HUDEP-2 (cell line): ENCODE measurements around the gene MRPL33.
"Not testable (repeated sequence)": the region's sequence is repeated elsewhere in the genome, so short reads cannot be mapped to it uniquely, and the experiment has no call there.

Experiments used
- DNase-seq, 76 experiments: peaks; one replicate each; lab custom pipeline; 2025; ENCODE audit not compliant: unreplicated experiment in 76 of 76; lab: John Stamatoyannopoulos, UW

Gene MRPL33

GRCh38 chr2:27739058-27739373 is 32.5 kb upstream of the MRPL33 start:
- no peak for DNase-seq

- DNase-seq: no peak
These were observed 29.8 kb upstream of the MRPL33 start for GRCh38 chr2:27741673-27742072.

DNA sequence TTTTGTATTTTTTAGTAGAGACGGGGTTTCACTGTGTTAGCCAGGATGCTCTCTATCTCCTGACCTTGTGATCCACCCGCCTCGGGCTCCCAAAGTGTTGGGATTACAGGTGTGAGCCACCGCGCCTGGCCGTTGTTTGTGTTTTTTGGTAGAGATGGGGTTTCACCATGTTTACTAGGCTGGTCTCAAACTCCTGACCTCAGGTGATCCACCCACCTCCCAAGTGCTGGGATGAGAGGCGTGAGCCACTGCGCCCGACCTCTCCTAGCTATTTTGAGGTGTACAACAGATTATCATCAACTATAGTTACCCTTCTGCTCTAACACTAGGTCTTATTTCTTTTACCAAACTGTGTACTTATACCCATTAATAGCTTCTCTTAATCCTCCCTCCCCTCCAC is 28.9 kb upstream of the MRPL33 start:
- no peak for DNase-seq

DNA sequence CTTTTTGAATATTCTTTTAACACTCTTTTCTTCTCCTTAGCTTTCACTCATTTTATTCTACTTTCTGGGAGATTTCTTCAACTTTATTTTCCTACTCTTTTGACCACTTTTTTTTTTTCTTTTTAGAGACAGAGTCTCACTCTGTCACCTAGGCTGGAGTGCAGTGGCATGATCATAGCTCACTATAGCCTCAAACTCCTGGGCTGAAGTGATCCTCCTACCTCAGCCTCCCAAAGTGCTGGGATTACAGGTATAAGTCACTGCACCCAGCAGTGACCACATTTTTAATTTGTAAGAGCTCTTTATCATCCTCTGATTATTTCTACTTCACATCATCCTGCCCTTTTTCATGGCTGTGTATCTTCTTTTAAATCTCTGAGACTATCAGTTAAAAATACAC is 26.0 kb upstream of the MRPL33 start:
- not testable (repeated sequence) for DNase-seq

- no peak for DNase-seq
These were observed 25.2 kb upstream of the MRPL33 start for GRCh38 chr2:27746325-27746724.

DNA sequence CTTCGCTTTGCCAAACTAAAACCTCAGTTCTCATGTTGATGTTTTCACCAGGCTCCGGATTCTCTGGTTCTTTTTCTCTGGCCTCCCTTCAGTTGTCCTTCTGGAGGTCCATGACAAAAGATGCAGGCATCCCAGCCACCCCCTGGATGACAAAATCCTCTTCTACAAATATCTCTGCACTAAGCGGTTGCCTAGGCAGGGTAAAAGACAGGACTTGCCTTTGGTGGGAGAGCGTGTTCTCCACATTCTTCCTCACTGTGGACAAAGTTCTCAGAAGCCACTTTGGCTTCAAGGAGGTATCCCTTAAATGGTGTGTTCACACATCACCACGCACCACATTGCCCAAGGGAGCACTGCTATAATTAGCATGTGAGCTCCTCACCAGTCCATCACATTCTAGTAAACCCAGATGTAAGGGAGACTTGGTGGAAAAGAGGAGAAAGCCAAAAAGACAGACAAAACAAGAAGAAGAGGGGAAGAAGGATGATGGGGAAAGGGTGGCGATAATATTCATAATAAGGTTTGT is 23.6 kb upstream of the MRPL33 start:
- DNase-seq: no peak

- not testable (repeated sequence) for DNase-seq
These were observed 22.5 kb upstream of the MRPL33 start for GRCh38 chr2:27748803-27749554.

GRCh38 chr2:27751377-27751776 is 20.1 kb upstream of the MRPL33 start:
- DNase-seq: no peak

- DNase-seq: no peak
These were observed 18.8 kb upstream of the MRPL33 start for GRCh38 chr2:27752551-27753237.

- peak in 68 of 76 experiments; percentile 6 to 82 (median 56) for DNase-seq
These were observed 17.4 kb upstream of the MRPL33 start for GRCh38 chr2:27754138-27754588.

DNA sequence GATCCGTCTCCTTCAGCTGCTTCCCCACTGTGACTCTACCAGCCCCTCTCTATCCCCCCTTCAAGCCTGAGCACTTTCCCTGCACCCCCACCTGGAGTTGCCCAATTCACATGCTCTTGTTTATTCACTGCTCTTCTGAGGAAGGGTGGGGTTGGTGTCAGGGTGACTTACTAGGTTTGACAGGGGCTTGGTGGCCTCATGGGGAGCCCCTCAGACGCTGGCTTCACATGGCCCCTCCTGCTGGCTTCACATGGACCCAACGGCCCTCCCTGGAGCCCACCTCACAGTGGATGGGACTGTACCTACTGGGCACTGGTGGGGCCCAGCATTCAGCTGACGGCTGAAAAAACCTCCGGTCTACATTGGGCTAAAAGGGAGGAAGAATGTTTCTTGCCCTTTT is 16.7 kb upstream of the MRPL33 start:
- DNase-seq: no peak

DNA sequence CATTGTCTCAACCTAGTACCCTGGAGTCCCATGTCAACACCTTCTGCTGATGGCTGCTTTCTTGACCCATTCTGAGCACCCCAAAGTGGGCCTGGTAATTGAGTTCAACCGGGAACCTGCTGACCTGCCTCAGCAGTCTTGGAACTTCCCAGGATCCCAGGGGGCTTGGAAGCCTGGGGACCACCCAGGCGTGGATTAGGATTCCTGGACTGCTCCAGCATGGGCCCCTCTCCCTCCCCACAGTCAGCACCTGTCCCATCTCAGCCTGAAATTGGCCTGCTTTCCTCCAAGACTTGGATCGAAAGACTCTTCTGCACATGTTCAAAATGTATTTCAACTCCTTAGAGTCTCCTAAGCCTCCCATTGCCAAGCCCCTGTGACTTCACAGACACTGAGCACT is 15.4 kb upstream of the MRPL33 start:
- no peak for DNase-seq

DNA sequence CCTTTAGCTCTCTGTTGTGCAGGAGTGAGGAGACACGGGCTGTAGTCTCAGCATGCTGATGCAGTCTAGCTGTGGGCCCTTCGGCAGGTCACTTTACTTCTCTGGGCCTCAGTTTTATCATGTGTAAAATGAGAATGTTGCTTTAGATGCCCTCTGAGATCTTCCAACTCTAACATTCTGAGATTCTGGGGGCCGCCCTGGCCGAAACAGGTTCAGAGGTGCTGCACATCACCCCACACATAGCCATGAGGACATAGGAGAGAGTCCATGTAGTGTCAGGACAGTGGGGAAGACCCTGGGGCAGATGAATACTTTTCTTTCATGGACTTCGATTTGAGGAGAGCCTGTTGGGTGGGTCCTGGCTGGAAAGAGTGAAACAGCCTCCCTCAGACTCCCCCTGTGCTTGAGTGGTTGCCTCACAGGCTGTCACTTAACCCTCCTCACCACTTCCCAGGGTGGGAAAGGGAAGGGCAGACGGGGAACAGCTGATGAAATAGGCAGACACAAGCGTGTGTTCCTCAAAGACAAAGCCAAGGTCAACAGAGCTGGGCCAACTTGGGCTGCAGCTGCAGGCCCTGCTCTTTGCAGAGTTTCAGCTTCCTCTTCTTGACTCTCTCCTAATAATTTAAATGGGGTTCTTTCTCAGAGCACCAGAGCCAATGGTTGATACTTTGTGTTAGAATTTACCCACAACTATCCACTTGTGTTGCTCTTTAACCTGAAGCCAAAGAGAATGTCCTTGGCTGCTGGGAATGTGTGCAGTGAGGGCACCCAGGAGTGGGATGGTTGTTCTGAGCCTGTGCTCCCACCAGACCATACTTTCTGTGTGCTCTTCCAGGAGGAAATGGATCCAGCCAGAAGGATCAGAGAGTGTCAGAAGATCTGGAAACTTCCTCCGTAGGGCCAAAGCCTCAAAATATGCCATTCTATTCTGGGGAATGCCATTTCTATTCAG is 14.7 kb upstream of the MRPL33 start:
- DNase-seq: no peak

- DNase-seq: no peak
These were observed 8.3 kb upstream of the MRPL33 start for GRCh38 chr2:27762951-27763906.

- no peak for DNase-seq
These were observed 7.6 kb upstream of the MRPL33 start for GRCh38 chr2:27763907-27764267.

- DNase-seq: not testable (repeated sequence)
These were observed 7.0 kb upstream of the MRPL33 start for GRCh38 chr2:27764526-27764925.

DNA sequence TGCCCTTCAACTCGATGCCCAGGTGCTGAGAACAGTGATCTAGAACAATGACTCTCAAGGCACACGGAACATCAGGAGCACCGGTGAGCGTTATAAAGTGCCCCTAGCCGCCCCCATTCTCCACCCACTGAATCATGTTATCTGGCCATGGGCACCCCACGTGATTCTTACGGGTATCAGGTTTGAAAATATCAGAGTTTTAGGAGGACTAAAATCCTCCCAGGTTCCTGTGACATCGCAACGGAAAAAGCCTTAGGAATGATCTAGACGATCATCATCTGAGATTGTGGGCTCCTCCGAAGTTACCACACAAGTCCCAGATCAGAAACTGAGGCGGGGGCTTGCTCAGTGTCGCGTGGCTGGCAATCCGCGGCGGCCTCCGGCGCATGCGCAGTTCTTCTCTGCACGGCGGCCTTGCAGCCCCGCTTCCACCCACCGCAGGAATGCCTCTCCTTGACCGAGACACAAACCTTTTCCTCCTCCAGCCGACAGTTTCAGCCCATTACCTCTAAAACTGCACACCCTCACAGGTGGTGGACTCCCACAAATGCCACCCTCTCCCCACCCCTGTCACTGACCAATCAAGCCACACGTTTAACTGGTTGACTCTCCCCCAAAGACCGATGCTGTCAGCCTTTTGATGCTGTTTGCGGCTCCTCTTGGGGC is 5.8 kb upstream of the MRPL33 start:
- no peak for DNase-seq

- DNase-seq: no peak
These were observed 5.2 kb upstream of the MRPL33 start for GRCh38 chr2:27766287-27766661.

DNA sequence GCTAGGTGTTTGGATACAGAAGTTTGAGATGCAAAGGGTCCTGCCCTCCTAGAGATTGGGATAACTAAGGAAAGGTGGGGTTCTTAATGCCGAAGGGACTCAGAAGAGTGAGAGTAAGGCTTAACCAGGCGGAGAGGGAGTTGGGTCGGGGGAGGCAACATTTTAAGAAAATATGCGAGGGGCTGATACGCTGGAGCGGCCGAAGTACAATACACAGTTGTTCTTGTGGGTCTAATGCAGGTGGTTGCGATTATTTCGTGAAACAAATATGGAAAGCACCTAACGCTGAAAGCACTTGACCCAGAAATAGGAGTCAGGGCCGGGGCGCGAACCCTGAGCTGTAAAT is 344 bp upstream of the MRPL33 start:
- DNase-seq: no peak

- DNase-seq: no peak
These were observed 1.3 kb downstream of the MRPL33 start for GRCh38 chr2:27772804-27773203.
